ENCODE measurements around the gene REELD1. TPM values are rescaled to one million over a fixed set of nuclear protein-coding genes. Genes with fewer than 3 reads are reported as not detected.

Gene REELD1
- not detected in 2 replicates for total RNA-seq (2011; cell fraction: chromatin; rRNA removed; ENCODE audit: low replicate concordance)
- not detected in 2 replicates for total RNA-seq (2011; cell fraction: nucleolus; rRNA removed)
- not detected in 2 replicates for total RNA-seq (2011; cell fraction: nucleoplasm; rRNA removed)
- total RNA-seq (2014; rRNA removed) (not detected in 2 replicates), total RNA-seq (2014; rRNA removed; fragmentation: Illumina TruSeq; extraction: Trizol) (not detected in 2 replicates), total RNA-seq (2015; rRNA removed; fragmentation: Illumina TruSeq; extraction: Trizol) (not detected in 2 replicates), total RNA-seq (2021) (not detected in 2 replicates), polyA plus RNA-seq (2011; rRNA removed) (0.03 TPM in 1 of 2 replicates, not detected in the other), polyA plus RNA-seq (2014; fragmentation: Illumina TruSeq; extraction: Trizol) (not detected in 2 replicates), polyA plus RNA-seq (2014; fragmentation: Nextera tagmentation; extraction: Ambion mirVana) (not detected), polyA plus RNA-seq (2014; rRNA removed) (not detected in 2 replicates), polyA minus RNA-seq (2011; rRNA and poly(A)+ RNA removed) (not detected in 2 replicates), Bru-seq, nascent RNA (not detected), BruChase-seq, experiment 1, labeled RNA remaining after a 2-hour chase (percentile 35 among the genes with signal in this experiment), BruChase-seq, experiment 2, labeled RNA remaining after a 6-hour chase (percentile 37 among the genes with signal in this experiment)
- not detected in 2 replicates for polyA plus RNA-seq (2011; cell fraction: cytosol; rRNA removed)
- 0.07 TPM in 1 of 2 replicates, not detected in the other for polyA plus RNA-seq (2011; cell fraction: nucleus; rRNA removed)
- 0.12 TPM in 1 of 2 replicates, not detected in the other for polyA plus RNA-seq (2012)
- not detected in 2 replicates for polyA minus RNA-seq (2011; cell fraction: cytosol; rRNA and poly(A)+ RNA removed)
- not detected in 2 replicates for polyA minus RNA-seq (2011; cell fraction: nucleus; rRNA and poly(A)+ RNA removed)
- long read RNA-seq, experiment 1: 0 reads
- long read RNA-seq, experiment 2: 0 reads
- long read RNA-seq, experiment 3: 0 reads

- Histone ChIP-seq H3K27me3 (ENCODE audit: control insufficient read depth in 2 of 2, insufficient read depth in 2 of 2, low read length in 2 of 2) (peaks cover 8 to 26% of the 10 kb centered on the region in 2 experiments; a peak in 4 of 5 replicates), H2AFZ (ENCODE audit: low read depth, low read length) (no peak within 1 kb of the TSS), H3K9ac (ENCODE audit: insufficient read depth in 1 of 2, low read depth in 2 of 2, low read length in 2 of 2) (no peak within 1 kb of the TSS), H3K27ac (ENCODE audit: extremely low read depth, low read depth, low read length) (no peak within 1 kb of the TSS), H3K9me3 (replicated peaks; ENCODE audit: control insufficient read depth, insufficient read depth, low read depth, low read length) (no peaks in the 10 kb centered on the region), H3K79me2 (ENCODE audit: control insufficient read depth, insufficient read depth, low read length) (no peaks in the 10 kb centered on the region), H3K36me3 (ENCODE audit: control insufficient read depth, insufficient read depth, low read length) (no peaks in the 10 kb centered on the region), H3K9me1 (ENCODE audit: control insufficient read depth, insufficient read depth, low read length) (no peaks in the 10 kb centered on the region), H3K4me2 (ENCODE audit: insufficient read depth, low read length) (no peak within 1 kb of the TSS), H3K4me1 (replicated peaks in 1 of 2; ENCODE audit: control insufficient read depth in 2 of 2, insufficient read depth in 2 of 2, low read length in 2 of 2) (no peaks in the 10 kb centered on the region), H4K20me1 (replicated peaks; ENCODE audit: control insufficient read depth, insufficient read depth, low read length) (no peaks in the 10 kb centered on the region), H3K4me3 (no peak within 1 kb of the TSS)
- no peak for ATAC-seq
- intact Hi-C loops (cut with micrococcal nuclease) (no loop called here), in situ Hi-C loops (cut with MboI) (no loop called here)
- CTCF ChIA-PET (ENCODE audit: low intra/inter-chr PET ratio): no interaction called here
- BruUV-seq (replicated peaks): no TSS peak
- FAIRE-seq: no peak
- POLR2A ChIA-PET: no interaction called here
- WGBS (ENCODE audit: insufficient coverage, low coverage, missing lambda C conversion rate): 0% methylated on average over 5 of the region's 5 CpGs
- DNase-seq (ENCODE audit: extremely low read depth in 1 of 4, low spot score in 3 of 4): no peak
- TF ChIP-seq NFE2 (IDR thresholded peaks at IDR 0.05; ENCODE audit: low read depth) (no peak), TCFL5 (CRISPR knock-in tag; conservative IDR thresholded peaks at IDR 0.05) (no peak), TCF3 (CRISPR knock-in tag; IDR thresholded peaks at IDR 0.05) (no peak), CEBPZ (IDR thresholded peaks at IDR 0.05; ENCODE audit: borderline replicate concordance, low read depth, low read length) (no peak), ZBTB26 (CRISPR knock-in tag; IDR thresholded peaks at IDR 0.05) (no peak), SRF (CRISPR knock-in tag; IDR thresholded peaks at IDR 0.05) (no peak), GATAD2A (IDR thresholded peaks at IDR 0.05) (no peak), RAD51 (IDR thresholded peaks at IDR 0.05; ENCODE audit: borderline replicate concordance, low read depth) (no peak), ZKSCAN8 (CRISPR knock-in tag; IDR thresholded peaks at IDR 0.05) (no peak), SRSF3 (IDR thresholded peaks at IDR 0.05; ENCODE audit: insufficient read depth, low read length) (no peak), CBX8 (IDR thresholded peaks at IDR 0.05; ENCODE audit: borderline replicate concordance, extremely low read depth, low read depth, low read length, poor library complexity, severe bottlenecking) (no peak), PHF8 (IDR thresholded peaks at IDR 0.05; ENCODE audit: borderline replicate concordance, low read length) (no peak), MBD1 (CRISPR knock-in tag; IDR thresholded peaks at IDR 0.05) (no peak)
These were observed at the start of gene REELD1 for GRCh38 chr4:146214238-146214637. TSS of gene REELD1 (plus strand) at chr4:146214538. CDS start at chr4:146216953, 2,415 bp downstream.

Measured in K562 (cell line).